ENCODE data around the gene DEPDC5.

DEPDC5 gene

DNA sequence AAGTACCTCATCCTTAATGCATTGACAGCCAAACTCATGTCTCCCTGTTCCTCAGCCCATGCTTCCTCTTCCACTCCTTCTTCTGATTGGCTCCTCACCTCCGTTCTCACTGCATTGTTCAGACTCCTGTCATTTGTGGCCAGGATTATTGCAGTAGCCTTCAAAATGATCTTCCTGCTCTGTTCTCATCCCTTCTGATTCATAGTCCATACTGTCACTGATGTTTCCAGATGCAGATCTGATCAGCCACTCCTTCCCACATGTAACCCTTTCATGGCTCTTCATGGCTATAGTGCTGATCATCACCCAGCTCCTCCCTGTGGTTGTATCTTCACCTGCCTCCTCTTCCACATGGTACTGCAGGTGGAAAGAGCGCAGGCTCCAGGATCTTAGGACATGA is 71.7 kb downstream of the DEPDC5 start:
- TF ChIP-seq POLR2AphosphoS5 (IDR thresholded peaks at IDR 0.05; ENCODE audit: low read depth, low read length), result no peak
- TF ChIP-seq TAF1 (IDR thresholded peaks at IDR 0.05; ENCODE audit: borderline replicate concordance, insufficient read depth, low read length), result no peak
- no peak for TF ChIP-seq SIN3A (IDR thresholded peaks at IDR 0.05; ENCODE audit: borderline replicate concordance, insufficient read depth, low read length)
- TF ChIP-seq, protein P1, sequence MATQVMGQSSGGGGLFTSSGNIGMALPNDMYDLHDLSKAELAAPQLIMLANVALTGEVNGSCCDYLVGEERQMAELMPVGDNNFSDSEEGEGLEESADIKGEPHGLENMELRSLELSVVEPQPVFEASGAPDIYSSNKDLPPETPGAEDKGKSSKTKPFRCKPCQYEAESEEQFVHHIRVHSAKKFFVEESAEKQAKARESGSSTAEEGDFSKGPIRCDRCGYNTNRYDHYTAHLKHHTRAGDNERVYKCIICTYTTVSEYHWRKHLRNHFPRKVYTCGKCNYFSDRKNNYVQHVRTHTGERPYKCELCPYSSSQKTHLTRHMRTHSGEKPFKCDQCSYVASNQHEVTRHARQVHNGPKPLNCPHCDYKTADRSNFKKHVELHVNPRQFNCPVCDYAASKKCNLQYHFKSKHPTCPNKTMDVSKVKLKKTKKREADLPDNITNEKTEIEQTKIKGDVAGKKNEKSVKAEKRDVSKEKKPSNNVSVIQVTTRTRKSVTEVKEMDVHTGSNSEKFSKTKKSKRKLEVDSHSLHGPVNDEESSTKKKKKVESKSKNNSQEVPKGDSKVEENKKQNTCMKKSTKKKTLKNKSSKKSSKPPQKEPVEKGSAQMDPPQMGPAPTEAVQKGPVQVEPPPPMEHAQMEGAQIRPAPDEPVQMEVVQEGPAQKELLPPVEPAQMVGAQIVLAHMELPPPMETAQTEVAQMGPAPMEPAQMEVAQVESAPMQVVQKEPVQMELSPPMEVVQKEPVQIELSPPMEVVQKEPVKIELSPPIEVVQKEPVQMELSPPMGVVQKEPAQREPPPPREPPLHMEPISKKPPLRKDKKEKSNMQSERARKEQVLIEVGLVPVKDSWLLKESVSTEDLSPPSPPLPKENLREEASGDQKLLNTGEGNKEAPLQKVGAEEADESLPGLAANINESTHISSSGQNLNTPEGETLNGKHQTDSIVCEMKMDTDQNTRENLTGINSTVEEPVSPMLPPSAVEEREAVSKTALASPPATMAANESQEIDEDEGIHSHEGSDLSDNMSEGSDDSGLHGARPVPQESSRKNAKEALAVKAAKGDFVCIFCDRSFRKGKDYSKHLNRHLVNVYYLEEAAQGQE (IDR thresholded peaks at IDR 0.05; ENCODE audit: insufficient read depth in 1 of 2, low read depth in 2 of 2, low read length in 2 of 2), result no peak
- no peak for TF ChIP-seq FOXP2 (optimal IDR thresholded peaks at IDR 0.05; ENCODE audit: borderline replicate concordance, extremely low read depth, extremely low read length, insufficient read depth)

DNA sequence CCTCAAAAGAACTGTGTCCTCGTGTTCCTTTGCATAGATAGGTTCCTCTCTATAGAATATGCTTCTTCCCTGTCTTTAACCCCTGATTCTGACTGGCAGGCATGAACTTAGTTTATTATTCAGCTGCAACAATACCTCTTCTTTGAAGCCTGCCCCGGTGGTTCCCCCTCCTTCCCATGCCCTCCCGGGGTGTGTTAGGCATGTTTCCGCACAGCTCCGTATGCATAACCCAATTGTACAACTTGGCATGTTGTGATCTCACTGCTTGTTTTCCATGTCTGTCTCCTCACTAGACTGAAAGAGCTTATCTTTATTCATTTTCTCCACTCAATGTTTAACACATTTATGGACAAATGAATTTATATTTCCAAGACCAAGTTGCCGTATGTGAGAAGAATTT is 72.6 kb downstream of the DEPDC5 start:
- TF ChIP-seq FOXP2 (optimal IDR thresholded peaks at IDR 0.05; ENCODE audit: borderline replicate concordance, extremely low read depth, extremely low read length, insufficient read depth), result no peak
- TF ChIP-seq TAF1 (IDR thresholded peaks at IDR 0.05; ENCODE audit: borderline replicate concordance, insufficient read depth, low read length), result no peak
- no peak for TF ChIP-seq POLR2AphosphoS5 (IDR thresholded peaks at IDR 0.05; ENCODE audit: low read depth, low read length)
- TF ChIP-seq, protein P1 (IDR thresholded peaks at IDR 0.05; ENCODE audit: insufficient read depth in 1 of 2, low read depth in 2 of 2, low read length in 2 of 2), result no peak
- no peak for TF ChIP-seq SIN3A (IDR thresholded peaks at IDR 0.05; ENCODE audit: borderline replicate concordance, insufficient read depth, low read length)

DNA sequence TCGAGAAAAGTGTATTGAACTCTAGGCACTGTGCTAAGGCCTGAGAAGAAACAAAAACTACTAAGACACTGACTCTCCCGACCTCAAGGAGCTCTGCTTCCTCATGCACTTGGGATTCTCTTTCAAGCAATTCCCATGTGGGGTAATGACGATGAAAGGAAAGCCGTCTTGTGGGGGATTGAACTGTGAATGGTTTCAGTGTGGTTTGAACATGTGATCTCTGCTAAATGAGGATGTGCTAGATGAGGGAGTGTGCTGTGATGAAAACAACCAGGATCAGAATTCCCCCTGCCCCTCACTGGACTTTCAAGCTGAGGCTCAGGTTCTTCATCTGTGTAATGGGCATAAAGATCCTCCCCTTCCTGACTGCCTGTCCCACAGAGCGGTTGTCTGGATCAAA is 74.9 kb downstream of the DEPDC5 start:
- TF ChIP-seq FOXP2 (optimal IDR thresholded peaks at IDR 0.05; ENCODE audit: borderline replicate concordance, extremely low read depth, extremely low read length, insufficient read depth) (no peak), POLR2AphosphoS5 (IDR thresholded peaks at IDR 0.05; ENCODE audit: low read depth, low read length) (no peak), TAF1 (IDR thresholded peaks at IDR 0.05; ENCODE audit: borderline replicate concordance, insufficient read depth, low read length) (no peak), SIN3A (IDR thresholded peaks at IDR 0.05; ENCODE audit: borderline replicate concordance, insufficient read depth, low read length) (no peak)
- TF ChIP-seq, protein P1 (IDR thresholded peaks at IDR 0.05; ENCODE audit: insufficient read depth in 1 of 2, low read depth in 2 of 2, low read length in 2 of 2), result no peak

DNA sequence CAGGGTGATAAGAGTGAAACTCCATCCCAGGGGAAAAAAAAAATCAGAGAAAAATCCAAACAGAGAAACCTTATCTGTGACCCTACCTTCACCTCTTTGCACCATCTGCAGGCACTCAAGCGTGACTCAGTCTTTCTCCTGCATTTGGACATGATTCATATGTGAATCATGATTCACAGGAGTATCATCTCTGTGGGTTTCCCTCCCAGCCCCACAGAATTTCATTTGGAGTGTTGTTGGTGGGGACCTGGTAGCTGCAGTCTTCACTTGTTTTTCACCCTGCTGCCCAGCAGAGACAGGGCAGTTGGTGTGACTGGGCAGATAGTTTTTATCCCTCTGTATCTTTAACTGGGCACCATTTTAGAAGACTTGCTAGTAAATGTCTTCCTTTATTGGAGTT is 75.7 kb downstream of the DEPDC5 start:
- no peak for TF ChIP-seq FOXP2 (optimal IDR thresholded peaks at IDR 0.05; ENCODE audit: borderline replicate concordance, extremely low read depth, extremely low read length, insufficient read depth)
- TF ChIP-seq, protein P1 (IDR thresholded peaks at IDR 0.05; ENCODE audit: insufficient read depth in 1 of 2, low read depth in 2 of 2, low read length in 2 of 2), result no peak
- no peak for TF ChIP-seq SIN3A (IDR thresholded peaks at IDR 0.05; ENCODE audit: borderline replicate concordance, insufficient read depth, low read length)
- no peak for TF ChIP-seq TAF1 (IDR thresholded peaks at IDR 0.05; ENCODE audit: borderline replicate concordance, insufficient read depth, low read length)

DNA sequence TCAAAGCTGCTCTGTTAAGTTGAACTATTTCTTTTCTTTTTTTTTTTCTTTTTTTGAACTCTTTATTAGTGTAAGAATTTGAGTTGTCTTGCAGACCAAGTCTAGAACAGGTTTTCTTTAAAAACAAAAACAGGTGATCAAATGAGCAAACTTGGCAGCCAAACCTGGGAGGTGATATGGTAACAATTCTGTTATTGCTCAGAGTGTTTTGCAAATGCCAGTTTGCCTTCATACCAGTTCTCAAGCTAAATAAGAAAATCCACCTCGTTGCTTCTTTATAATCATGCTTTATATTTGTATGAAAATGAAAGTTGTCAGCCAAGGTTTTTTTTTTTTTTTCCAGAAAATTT is 76.9 kb downstream of the DEPDC5 start:
- no peak for TF ChIP-seq FOXP2 (optimal IDR thresholded peaks at IDR 0.05; ENCODE audit: borderline replicate concordance, extremely low read depth, extremely low read length, insufficient read depth)
- no peak for TF ChIP-seq TAF1 (IDR thresholded peaks at IDR 0.05; ENCODE audit: borderline replicate concordance, insufficient read depth, low read length)
- no peak for TF ChIP-seq SIN3A (IDR thresholded peaks at IDR 0.05; ENCODE audit: borderline replicate concordance, insufficient read depth, low read length)
- TF ChIP-seq, protein P1 (IDR thresholded peaks at IDR 0.05; ENCODE audit: insufficient read depth in 1 of 2, low read depth in 2 of 2, low read length in 2 of 2), result no peak
- no peak for TF ChIP-seq POLR2AphosphoS5 (IDR thresholded peaks at IDR 0.05; ENCODE audit: low read depth, low read length)
